GM18867 (cell line): ENCODE data around the gene GTF3C6.
"Not testable (repeated sequence)": the region's sequence is repeated elsewhere in the genome, so short reads cannot be mapped to it uniquely, and the experiment has no call there.

Experiments used
- ATAC-seq: cut with Tn5 transposase; IDR thresholded peaks from one replicate; pipeline ENCODE4 v1.9.1; 2021; ENCODE audit warnings: mild to moderate bottlenecking, moderate library complexity; ENCODE audit not compliant: unreplicated experiment

Gene GTF3C6

DNA sequence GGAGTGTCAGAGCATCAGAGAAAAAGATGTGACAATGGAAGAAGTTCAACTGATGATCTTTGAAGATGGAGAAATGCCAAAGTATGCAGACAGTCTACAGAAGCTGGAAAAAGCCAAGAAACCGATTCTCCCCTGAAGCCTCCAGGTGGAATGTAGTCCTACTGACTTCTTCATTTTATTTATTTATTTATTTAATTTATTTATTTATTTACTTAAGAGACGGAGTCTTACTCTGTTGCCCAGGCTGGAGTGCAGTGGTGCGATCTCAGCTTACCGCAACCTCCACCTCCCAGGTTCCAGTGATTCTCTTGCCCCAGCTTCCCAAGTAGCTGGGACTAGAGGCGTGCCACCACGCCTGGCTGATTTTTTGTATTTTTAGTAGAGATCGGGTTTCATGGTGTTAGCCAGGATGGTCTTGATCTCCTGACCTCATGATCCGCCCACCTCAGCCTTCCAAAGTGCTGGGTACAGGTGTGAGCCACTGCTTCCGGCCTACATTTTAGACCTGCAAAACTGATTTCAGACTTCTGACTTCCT is 21.1 kb downstream of the GTF3C6 start:
- no peak for ATAC-seq

- no peak for ATAC-seq
These were observed 21.7 kb downstream of the GTF3C6 start for GRCh38 chr6:110980227-110980626.

GRCh38 chr6:110980648-110981047 is 22.1 kb downstream of the GTF3C6 start:
- no peak for ATAC-seq

- no peak for ATAC-seq
These were observed 22.7 kb downstream of the GTF3C6 start for GRCh38 chr6:110981202-110981600.

- no peak for ATAC-seq
These were observed 32.5 kb downstream of the GTF3C6 start for GRCh38 chr6:110990840-110991576.

DNA sequence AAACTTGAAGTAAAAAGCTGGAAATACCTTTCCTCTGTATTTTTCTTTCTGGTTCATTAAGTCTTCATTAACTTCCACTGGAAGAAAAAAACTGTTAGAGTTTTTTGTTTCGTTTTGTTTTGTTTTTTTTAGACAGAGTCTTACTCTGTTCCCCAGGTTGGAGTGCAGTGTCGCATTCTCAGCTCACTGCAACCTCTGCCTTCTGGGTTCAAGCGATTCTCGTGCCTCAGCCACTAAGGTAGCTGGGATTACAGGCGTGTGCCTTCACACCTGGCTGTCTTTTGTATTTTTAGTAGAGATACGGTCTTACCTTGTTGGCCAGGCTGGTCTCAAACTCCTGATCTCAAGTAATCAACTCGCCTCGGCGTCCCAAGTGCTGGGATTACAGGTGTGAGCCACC is 38.2 kb downstream of the GTF3C6 start:
- ATAC-seq, result no peak

GRCh38 chr6:110999634-111000270 is 41.2 kb downstream of the GTF3C6 start:
- ATAC-seq, result no peak

- ATAC-seq, result no peak
These were observed 43.8 kb downstream of the GTF3C6 start for GRCh38 chr6:111002350-111002749.

- no peak for ATAC-seq
These were observed 53.0 kb downstream of the GTF3C6 start for GRCh38 chr6:111011360-111012142.

- ATAC-seq, result no peak
These were observed 53.6 kb downstream of the GTF3C6 start for GRCh38 chr6:111012143-111012452.

DNA sequence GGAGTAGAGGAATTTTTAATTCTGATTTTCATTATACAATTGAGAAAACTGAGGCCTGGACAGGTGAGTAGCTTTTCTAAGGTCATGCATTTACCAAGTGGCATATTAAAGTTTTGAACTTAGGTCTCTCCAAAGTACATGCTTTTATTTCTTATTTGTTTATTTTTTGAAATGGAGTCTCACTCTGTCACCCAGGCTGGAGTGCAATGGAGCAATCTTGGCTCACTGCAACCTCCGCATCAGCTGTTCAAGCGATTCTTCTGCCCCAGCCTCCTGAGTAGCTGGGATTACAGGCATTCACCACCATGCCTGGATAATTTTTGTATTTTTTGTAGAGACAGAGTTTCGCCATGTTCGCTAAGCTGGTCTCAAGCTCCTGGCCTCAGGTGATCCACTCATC is 54.0 kb downstream of the GTF3C6 start:
- not testable (repeated sequence) for ATAC-seq

DNA sequence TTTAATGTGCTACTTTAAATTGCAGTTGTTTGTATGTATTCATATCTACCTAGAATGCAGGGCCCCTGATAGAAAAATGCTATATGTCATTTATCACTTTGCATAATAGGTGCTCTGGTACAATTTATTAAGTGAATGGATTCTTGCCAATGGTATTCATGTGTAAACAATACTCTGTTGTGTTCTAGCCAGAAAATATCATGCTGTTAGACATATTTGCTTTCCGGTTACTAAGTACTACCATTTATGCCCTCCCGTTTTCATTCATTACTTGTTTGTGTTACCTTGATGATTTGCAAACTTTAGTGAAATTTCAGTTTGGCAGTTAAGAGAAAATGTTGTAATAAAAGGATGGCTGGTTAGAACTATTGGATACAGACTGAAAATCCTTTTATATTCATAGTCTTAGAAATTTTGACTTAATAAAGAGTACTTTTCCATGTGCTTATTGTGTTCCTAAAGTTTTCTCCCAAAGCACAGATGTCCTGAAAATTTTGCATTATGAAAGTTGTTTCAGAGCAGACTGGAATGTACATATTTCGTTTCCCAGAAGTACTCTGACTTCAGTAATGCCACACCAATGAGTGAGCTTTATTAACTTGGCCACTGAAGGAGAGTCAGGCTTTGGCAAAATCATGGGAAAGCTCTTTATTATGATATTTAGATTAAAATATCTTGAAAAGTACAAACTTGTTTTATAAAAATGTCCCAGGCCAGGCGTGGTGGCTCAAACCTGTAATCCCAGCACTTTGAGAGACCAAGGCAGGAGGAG is 54.8 kb downstream of the GTF3C6 start:
- ATAC-seq, result no peak

DNA sequence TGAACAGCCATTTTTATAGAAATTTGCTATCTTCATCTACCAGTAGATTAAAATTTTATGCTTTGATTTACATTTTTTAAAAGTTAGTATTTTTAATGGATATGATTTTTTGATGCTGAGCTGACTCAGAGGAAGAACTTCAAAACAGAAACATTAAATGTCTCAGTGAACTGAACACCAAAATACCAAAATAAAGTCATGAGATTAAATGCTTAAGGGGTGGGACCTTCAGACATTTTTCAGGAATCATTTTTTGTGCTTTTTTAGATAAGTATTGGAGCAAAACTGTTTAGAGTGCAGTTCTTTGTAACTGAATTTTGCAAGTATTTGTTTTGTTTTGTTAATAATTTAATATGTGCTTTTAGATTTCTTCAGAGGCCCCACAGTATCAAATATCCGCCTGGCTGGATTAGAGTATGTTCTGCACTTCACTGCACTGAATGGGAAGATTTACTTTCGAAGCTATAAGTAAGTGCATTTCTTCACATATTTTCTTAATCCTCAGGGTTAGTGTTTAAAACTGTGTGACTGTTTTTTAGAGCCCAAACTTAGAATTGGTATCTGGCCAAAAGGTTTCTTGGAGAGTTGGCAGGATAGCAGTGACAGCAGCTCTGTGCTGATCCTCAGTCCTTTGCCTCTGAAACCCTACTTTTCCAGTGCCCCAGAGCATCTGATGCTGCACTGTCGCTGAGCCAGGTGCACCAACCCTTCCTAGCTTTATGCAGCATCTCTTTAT is 57.1 kb downstream of the GTF3C6 start:
- no peak for ATAC-seq

GRCh38 chr6:111017241-111017640 is 58.7 kb downstream of the GTF3C6 start:
- ATAC-seq, result not testable (repeated sequence)
